Spleen (tissue), 11 donors: ENCODE data around the gene KLF3. TPM values are rescaled to one million over a fixed set of nuclear protein-coding genes. Genes with fewer than 3 reads are reported as not detected.

ENCODE experiments used
- DNase-seq: peaks from one replicate; pipeline ENCODE4 v3.0.0-alpha.2; 2020
- H3K27ac ChIP-seq, 8 donors: fragments of 200-600 bp; sonication (generic) in 7 of 8; 1 replicate in 4 of 8; 2 replicates in 4 of 8; pipeline versions ENCODE4 v1.5.0 to v1.8.0; 2016 to 2021; ENCODE audit warnings: inconsistent platforms in 4 of 8, mild to moderate bottlenecking in 4 of 8, moderate library complexity in 1 of 8
- H3K27me3 ChIP-seq, 7 donors: fragments of 200-600 bp; sonication (generic) in 6 of 7; replicated peaks in 1 of 7; 1 replicate in 4 of 7; 2 replicates in 3 of 7; pipeline versions ENCODE4 v1.5.0 to v1.8.0; 2016 to 2021; ENCODE audit warnings: inconsistent platforms in 3 of 7, mild to moderate bottlenecking in 1 of 7
- H3K36me3 ChIP-seq, 6 donors: fragments of 200-600 bp; sonication (generic) in 5 of 6; 1 replicate in 4 of 6; 2 replicates in 2 of 6; pipeline versions ENCODE4 v1.5.0 to v1.8.0; 2016 to 2021; ENCODE audit warnings: inconsistent platforms in 2 of 6
- H3K4me1 ChIP-seq, 6 donors: fragments of 200-600 bp; sonication (generic) in 5 of 6; 1 replicate in 3 of 6; 2 replicates in 3 of 6; pipeline versions ENCODE4 v1.5.0 to v1.8.0; 2016 to 2021; ENCODE audit warnings: inconsistent platforms in 3 of 6
- H3K4me3 ChIP-seq, 8 donors: fragments of 200-600 bp; sonication (generic) in 7 of 8; 1 replicate in 4 of 8; 2 replicates in 4 of 8; pipeline versions ENCODE4 v1.5.0 to v1.8.0; 2016 to 2021; ENCODE audit warnings: inconsistent platforms in 4 of 8, mild to moderate bottlenecking in 4 of 8, moderate library complexity in 2 of 8
- H3K9me3 ChIP-seq, 8 donors: fragments of 200-600 bp; sonication (generic) in 7 of 8; 1 replicate in 4 of 8; 2 replicates in 4 of 8; pipeline versions ENCODE4 v1.5.0 to v1.8.0; 2016 to 2021; ENCODE audit warnings: inconsistent platforms in 4 of 8
- CTCF ChIP-seq, 11 experiments: fragments of 200-600 bp in 7 of 11; fragments of 450-650 bp in 4 of 11; sonication (generic) in 4 of 11; IDR thresholded peaks in 8 of 11; conservative IDR thresholded peaks in 3 of 11; 1 replicate in 7 of 11; 2 replicates in 4 of 11; pipeline versions ENCODE4 v1.4.0 to v1.8.0; 2016 to 2021; ENCODE audit warnings: antibody characterized with exemption in 11 of 11, inconsistent platforms in 4 of 11, mild to moderate bottlenecking in 1 of 11
- POLR2A ChIP-seq, 3 donors: fragments of 450-650 bp; IDR thresholded peaks; one replicate each; pipeline ENCODE4 v1.5.1; 2017; ENCODE audit warnings: antibody characterized with exemption in 3 of 3, mild to moderate bottlenecking in 1 of 3
- POLR2AphosphoS5 ChIP-seq, 3 donors: sonication (generic); formaldehyde crosslinking; IDR thresholded peaks; one replicate each; pipeline ENCODE4 v1.5.1; 2017; ENCODE audit warnings: antibody characterized with exemption in 3 of 3
- WGBS, 5 donors: extraction: QIAGEN DNeasy Blood & Tissue Kit in 3 of 5; methylation state at CpG; one replicate each; pipeline versions ENCODE4 v1.1.5 to v1.1.7; 2013 to 2018; 5-methylcytosine and 5-hydroxymethylcytosine counted together
- intact Hi-C: fragments of 100-400 bp; cut with DNase I; formaldehyde crosslinking; loops from one replicate; pipeline ENCODE4 v1.15.0; 2023; ENCODE audit warnings: low total_unique reads
- polyA plus RNA-seq, 3 donors: library from polyadenylated mRNA; stranded (reverse); fragments of 200-250 nt; gene quantifications; one replicate each; pipeline ENCODE4 v1.2.1, GENCODE V29; 2013
- total RNA-seq, 7 donors: library from RNA; depleted of rRNA in 3 of 7; stranded (reverse); fragments of >200 nt in 3 of 7; fragmentation: NEBNext Ultra II Directional in 4 of 7; extraction: Animal tissue kit (Norgen Biotek cat#: 25700) in 4 of 7; gene quantifications; one replicate each; pipeline versions ENCODE4 v1.1.0 to v1.2.1, GENCODE V29; 2016 to 2021
- donor health status: healthy with polysubstance abuse.
- donor health status: DM: no; HTN: no; CAD: no; lungs with moderate emphysema.
- donor health status: DM: no; HTN: no; CAD: no.
- donor health status: Bipolar disorder and iron deficiency.
- donor health status: healthy.
- donor health status: DM: no; HTN: no; CAD: no.
- donor health status: DM: yes; HTN: yes; CAD: no.

Gene KLF3
- total and polyA plus RNA-seq, 10 donors, result 8.0 to 87.5 (median 63.1) TPM

- WGBS, 5 donors, result 32 to 46% (median 38%) methylated on average over 26 of the region's 26 CpGs
- peaks cover 23 to 63% (median 40%) of the 10 kb centered on the region in 6 donors for H3K4me1 ChIP-seq
- intact Hi-C loops, result no loop called here
- H3K27me3 ChIP-seq, result no peaks in the 10 kb centered on the region
- H3K9me3 ChIP-seq, result no peaks in the 10 kb centered on the region
- peak overlapping the region; percentile 45 to 93 (median 56) for H3K4me3 ChIP-seq
- no peaks in the 10 kb centered on the region for H3K36me3 ChIP-seq
- peak overlapping the region; percentile 94 to 100 (median 99) for H3K27ac ChIP-seq
- no peak for DNase-seq
- no peak for TF ChIP-seq POLR2A (IDR thresholded peaks at IDR 0.05)
- no peak for TF ChIP-seq CTCF (IDR thresholded peaks at IDR 0.05 in 8 of 11, conservative IDR thresholded peaks at IDR 0.05 in 3 of 11)
- TF ChIP-seq POLR2AphosphoS5 (IDR thresholded peaks at IDR 0.05), result no peak
These were observed 1.4 kb upstream of the KLF3 start for GRCh38 chr4:38662522-38663089.

- no peak for DNase-seq
- WGBS, 5 donors, result 0 to 5% (median 1%) methylated on average over 8 to 85 of the region's 85 CpGs
- intact Hi-C loops, result no loop called here
These were observed 754 bp upstream of the KLF3 start for GRCh38 chr4:38663090-38663800.

GRCh38 chr4:38664706-38665401, 855 bp downstream of the KLF3 start:
- H3K4me1 ChIP-seq, result peaks cover 44 to 71% (median 62%) of the 10 kb centered on the region in 6 donors
- no peaks in the 10 kb centered on the region for H3K36me3 ChIP-seq
- peak; percentile 90 for DNase-seq
- peak overlapping the region; percentile 97 to 100 (median 99) for H3K27ac ChIP-seq
- intact Hi-C loops, result no loop called here
- TF ChIP-seq POLR2A (IDR thresholded peaks at IDR 0.05) (no peak), CTCF (IDR thresholded peaks at IDR 0.05 in 8 of 11, conservative IDR thresholded peaks at IDR 0.05 in 3 of 11) (no peak), POLR2AphosphoS5 (IDR thresholded peaks at IDR 0.05) (peak; percentile 39 to 76 (median 62))
- H3K9me3 ChIP-seq, result no peaks in the 10 kb centered on the region
- 1 to 5% (median 2%) methylated on average over 24 to 53 of the region's 53 CpGs for WGBS, 5 donors
- no peaks in the 10 kb centered on the region for H3K27me3 ChIP-seq
- H3K4me3 ChIP-seq, result peak overlapping the region; percentile 70 to 93 (median 80)

More at GRCh38 chr4:38663090-38663800, 754 bp upstream of the KLF3 start:
- Histone ChIP-seq H3K4me3 (peak overlapping the region; percentile 45 to 93 (median 56)), H3K27me3 (no peaks in the 10 kb centered on the region), H3K9me3 (no peaks in the 10 kb centered on the region), H3K36me3 (no peaks in the 10 kb centered on the region), H3K27ac (peak overlapping the region; percentile 94 to 100 (median 99)), H3K4me1 (peaks cover 29 to 70% (median 46%) of the 10 kb centered on the region in 6 donors)
- TF ChIP-seq CTCF (IDR thresholded peaks at IDR 0.05 in 8 of 11, conservative IDR thresholded peaks at IDR 0.05 in 3 of 11) (no peak), POLR2A (IDR thresholded peaks at IDR 0.05) (peak in 1 of 3 donors; percentile 80), POLR2AphosphoS5 (IDR thresholded peaks at IDR 0.05) (peak; percentile 41 to 72 (median 59))
